HCT116 (cell line): ENCODE data around the gene GPRC5C. TPM values are rescaled to one million over a fixed set of nuclear protein-coding genes. Genes with fewer than 3 reads are reported as not detected.

Experiments used
- ATAC-seq: fragments of 200-7000 bp; cut with Tn5 transposase; 2 replicates; pipeline ENCODE4 v1.9.1; 2020; ENCODE audit warnings: mild to moderate bottlenecking, moderate library complexity
- BruUV-seq: library from RNA; stranded (reverse); fragments of 400-500 nt; replicated peaks from 2 replicates; lab custom pipeline; 2021; lab: Mats Ljungman, UMichigan
- CTCF ChIA-PET: fragments of 300-600 bp; sonication (Branson Sonifier 250); formaldehyde crosslinking; loops from one replicate; lab custom pipeline; 2021; ENCODE audit warnings: antibody characterized with exemption; lab: Charles Lee
- POLR2A ChIA-PET: fragments of 300-600, 350-600 bp; sonication (Branson Sonifier 250); formaldehyde crosslinking; loops from one replicate; lab custom pipeline; 2021; ENCODE audit warnings: antibody characterized with exemption; lab: Charles Lee
- RAD21 ChIA-PET, 2 experiments: fragments of 300-600 bp; sonication (Branson Sonifier 250); formaldehyde crosslinking; loops; one replicate each; lab custom pipeline; 2023; ENCODE audit warnings: low total read pairs in 2 of 2; ENCODE audit not compliant: uncharacterized antibody in 2 of 2, unreplicated experiment in 2 of 2, low non-redundant PET in 1 of 2; lab: Charles Lee
- DNase-seq: peaks from one replicate; pipeline ENCODE4 v3.0.0-alpha.2; 2010; ENCODE audit warnings: low read depth, low spot score
- H2AFZ ChIP-seq: fragments of 200-600 bp; shearing (Covaris generic), sonication (generic); 2 replicates; pipeline ENCODE4 v1.6.1; 2017; ENCODE audit warnings: low read depth, mixed run types, mixed read lengths, antibody characterized with exemption, low read length; ENCODE audit not compliant: poor library complexity, severe bottlenecking
- H3K27ac ChIP-seq: 2 replicates; pipeline ENCODE4 v1.5.1; 2012; ENCODE audit warnings: low read depth, low read length
- H3K27me3 ChIP-seq: fragments of 200-600 bp; sonication (generic); 2 replicates; pipeline ENCODE4 v1.6.1; 2016; ENCODE audit warnings: mixed run types, low read length, mixed read lengths; ENCODE audit not compliant: insufficient read depth
- H3K36me3 ChIP-seq, 2 experiments: fragments of 200-500 bp in 1 of 2; fragments of 200-600 bp in 1 of 2; sonication (Bioruptor generic) in 1 of 2; sonication (generic) in 1 of 2; 2 replicates each; pipeline versions ENCODE4 v1.5.1 to v1.6.1; 2014 to 2016; ENCODE audit warnings: low read length in 2 of 2, inconsistent platforms in 1 of 2, mixed read lengths in 1 of 2, mixed run types in 1 of 2; ENCODE audit not compliant: insufficient read depth in 2 of 2, control insufficient read depth in 1 of 2
- H3K4me1 ChIP-seq, 2 experiments: fragments of 200-600 bp in 1 of 2; sonication (generic) in 1 of 2; 2 replicates each; pipeline versions ENCODE4 v1.5.1 to v1.6.1; 2012 to 2017; ENCODE audit warnings: low read length in 2 of 2, inconsistent platforms in 1 of 2, mild to moderate bottlenecking in 1 of 2, mixed read lengths in 1 of 2, mixed run types in 1 of 2, moderate library complexity in 1 of 2; ENCODE audit not compliant: insufficient read depth in 2 of 2, control insufficient read depth in 1 of 2
- H3K4me2 ChIP-seq: fragments of 200-600 bp; sonication (generic); 2 replicates; pipeline ENCODE4 v1.6.1; 2017; ENCODE audit warnings: mixed run types, low read length, mixed read lengths
- H3K4me3 ChIP-seq, 2 experiments: fragments of 200-600 bp in 1 of 2; sonication (generic) in 1 of 2; replicated peaks in 1 of 2; 2 replicates each; pipeline ENCODE4 v1.5.1; 2011 to 2016; ENCODE audit warnings: low read length in 2 of 2, control low read depth in 1 of 2, low read depth in 1 of 2, mild to moderate bottlenecking in 1 of 2, mixed read lengths in 1 of 2, mixed run types in 1 of 2
- H3K79me2 ChIP-seq: fragments of 200-600 bp; sonication (generic); 2 replicates; pipeline ENCODE4 v1.6.1; 2017; ENCODE audit warnings: mild to moderate bottlenecking, mixed run types, low read length, moderate library complexity, mixed read lengths; ENCODE audit not compliant: insufficient read depth
- H3K9ac ChIP-seq: fragments of 200-600 bp; sonication (generic); 2 replicates; pipeline ENCODE4 v1.6.1; 2016; ENCODE audit warnings: low read length, mixed read lengths
- H3K9me2 ChIP-seq: fragments of 200-600 bp; sonication (generic), shearing (Covaris generic); 2 replicates; pipeline ENCODE4 v1.6.1; 2017; ENCODE audit warnings: mixed run types, mild to moderate bottlenecking, moderate library complexity; ENCODE audit not compliant: insufficient read depth
- H3K9me3 ChIP-seq, 2 experiments: fragments of 200-500 bp in 1 of 2; fragments of 200-600 bp in 1 of 2; sonication (Bioruptor generic) in 1 of 2; sonication (generic) in 1 of 2; 2 replicates each; pipeline ENCODE4 v1.6.1; 2014 to 2017; ENCODE audit warnings: low read length in 2 of 2, mixed read lengths in 2 of 2, inconsistent platforms in 1 of 2, low read depth in 1 of 2, mild to moderate bottlenecking in 1 of 2, mixed run types in 1 of 2, moderate library complexity in 1 of 2; ENCODE audit not compliant: control insufficient read depth in 1 of 2, insufficient read depth in 1 of 2
- H4K20me1 ChIP-seq: fragments of 200-600 bp; sonication (generic), shearing (Covaris generic); 2 replicates; pipeline ENCODE4 v1.6.1; 2017; ENCODE audit warnings: mixed run types, mild to moderate bottlenecking, moderate library complexity; ENCODE audit not compliant: insufficient read depth
- CBX3 ChIP-seq: IDR thresholded peaks from 2 replicates; pipeline ENCODE4 v1.6.1; 2012; ENCODE audit warnings: low read depth
- ELF1 ChIP-seq: IDR thresholded peaks from 2 replicates; pipeline ENCODE4 v1.6.1; 2012; ENCODE audit warnings: low read depth, borderline replicate concordance
- EZH2 ChIP-seq: fragments of 200-600 bp; sonication (generic); IDR thresholded peaks from 2 replicates; pipeline ENCODE4 v1.6.1; 2017; ENCODE audit warnings: antibody characterized with exemption, mixed run types
- FOSL1 ChIP-seq: IDR thresholded peaks from 2 replicates; pipeline ENCODE4 v1.6.1; 2012; ENCODE audit warnings: low read depth
- JUND ChIP-seq: IDR thresholded peaks from 2 replicates; pipeline ENCODE4 v1.6.1; 2012
- RAD21 ChIP-seq: IDR thresholded peaks from 2 replicates; pipeline ENCODE4 v1.6.1; 2012; ENCODE audit warnings: low read depth, mild to moderate bottlenecking
- SIN3A ChIP-seq: IDR thresholded peaks from 2 replicates; pipeline ENCODE4 v1.6.1; 2012; ENCODE audit warnings: low read depth
- SRF ChIP-seq: IDR thresholded peaks from 2 replicates; pipeline ENCODE4 v1.6.1; 2012; ENCODE audit warnings: low read depth
- TCF7L2 ChIP-seq: IDR thresholded peaks from 2 replicates; pipeline ENCODE4 v1.7.0; 2011; ENCODE audit warnings: borderline replicate concordance, inconsistent platforms; ENCODE audit not compliant: insufficient read depth, insufficient read length; ENCODE audit errors: extremely low read depth
- ZNF274 ChIP-seq: fragments of 200-500 bp; sonication (Bioruptor generic); IDR thresholded peaks from 2 replicates; pipeline ENCODE4 v1.6.1; 2014; ENCODE audit warnings: mild to moderate bottlenecking, low read depth, low read length, inconsistent platforms
- intact Hi-C: fragments of 100-400 bp; cut with micrococcal nuclease; formaldehyde crosslinking; loops from 2 replicates; pipeline ENCODE4 v1.10.0; 2022
- total RNA-seq: library from RNA; stranded (reverse); gene quantifications from one replicate; pipeline ENCODE4 v1.2.1, GENCODE V29; 2021; ENCODE audit not compliant: unreplicated experiment
- TF ChIP-seq, protein P1 (sequence below): IDR thresholded peaks from 2 replicates; pipeline ENCODE4 v1.6.1; 2012

GPRC5C gene
- total RNA-seq, 1 experiment from 2014 or later = 54.4 TPM

- TF ChIP-seq CBX3 = no peak
Observed at GRCh38 chr17:74457146-74457819, 25.4 kb downstream of the GPRC5C start (continued).

DNA sequence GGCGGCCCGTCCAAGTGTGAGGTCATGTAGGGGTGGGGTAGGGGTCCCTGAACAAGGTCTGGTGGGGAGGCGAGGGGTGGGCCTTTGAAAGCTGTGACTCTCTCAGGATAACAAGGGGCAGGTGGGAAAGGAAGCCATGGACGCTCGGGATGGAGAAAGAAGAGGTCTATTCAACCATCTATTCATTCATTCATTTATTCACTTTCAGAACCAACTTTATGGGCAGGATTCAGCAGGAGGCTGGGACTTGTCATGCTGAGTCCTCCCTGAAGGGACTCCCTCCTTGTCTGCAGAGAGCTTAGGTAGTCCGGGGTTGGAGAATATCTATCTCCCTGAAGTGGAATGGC, 25.9 kb downstream of the GPRC5C start:
- BruUV-seq = no TSS peak
- POLR2A ChIA-PET = interaction anchor here (1.8 to 4.5 kb wide), 2 partner anchors 77 to 89 kb away, joined by 7 to 27 read pairs; no protein-coding TSS in a partner anchor

More for the DNA sequence above, 25.9 kb downstream of the GPRC5C start:
- TF ChIP-seq JUND (no peak), ZNF274 (no peak), TCF7L2 (no peak), CBX3 (no peak), SRF (no peak), ELF1 (no peak), FOSL1 (no peak), RAD21 (no peak), EZH2 (no peak), SIN3A (no peak)
- TF ChIP-seq, protein P1, sequence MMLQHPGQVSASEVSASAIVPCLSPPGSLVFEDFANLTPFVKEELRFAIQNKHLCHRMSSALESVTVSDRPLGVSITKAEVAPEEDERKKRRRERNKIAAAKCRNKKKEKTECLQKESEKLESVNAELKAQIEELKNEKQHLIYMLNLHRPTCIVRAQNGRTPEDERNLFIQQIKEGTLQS = no peak
- ChIA-PET RAD21 (interaction anchor here (1.2 to 5.9 kb wide), 4 partner anchors 78 to 158 kb away, joined by 3 to 61 read pairs (median 18); no protein-coding TSS in a partner anchor), CTCF (interaction anchor here (3.4 kb wide), 2 partner anchors 78 to 90 kb away, joined by 33 to 114 read pairs; partner anchors contain the start of gene GPR142)
- Histone ChIP-seq H3K9ac (no peak overlapping the region), H3K27ac (no peak overlapping the region), H3K27me3 (no peaks in the 10 kb centered on the region), H3K36me3 (no peaks in the 10 kb centered on the region), H3K4me1 (peaks cover 22 to 29% of the 10 kb centered on the region in 2 experiments), H3K4me2 (peak overlapping the region; percentile 24; the same call in 1 of the 2 replicates), H3K4me3 (no peak overlapping the region), H3K9me3 (no peaks in the 10 kb centered on the region), H3K9me2 (no peaks in the 10 kb centered on the region), H3K79me2 (no peaks in the 10 kb centered on the region), H2AFZ (no peak overlapping the region), H4K20me1 (no peaks in the 10 kb centered on the region)
- intact Hi-C loops = loop anchor here (1.0 kb wide), 5 partner anchors 36 to 156 kb away; no protein-coding TSS in a partner anchor
- DNase-seq (no peak), ATAC-seq (no peak)
